Neuronal stem cell (in vitro differentiated cells): ENCODE measurements around the gene NTN1. TPM values are rescaled to one million over a fixed set of nuclear protein-coding genes. Genes with fewer than 3 reads are reported as not detected.

Source experiments
- DNase-seq: peaks from one replicate; pipeline ENCODE4 v3.0.0-alpha.2; 2013; ENCODE audit warnings: low spot score
- H2AFZ ChIP-seq: one replicate; pipeline ENCODE4 v1.6.1; 2013; ENCODE audit warnings: mild to moderate bottlenecking, low read length, inconsistent platforms
- H2AK5ac ChIP-seq: 2 replicates; pipeline ENCODE4 v1.6.1; 2013; ENCODE audit warnings: low read depth, mild to moderate bottlenecking, inconsistent platforms, low read length, moderate library complexity, mixed read lengths
- H2BK120ac ChIP-seq: 2 replicates; pipeline ENCODE4 v1.6.1; 2013; ENCODE audit warnings: low read depth, mild to moderate bottlenecking, inconsistent platforms, low read length, moderate library complexity, mixed read lengths
- H2BK12ac ChIP-seq: one replicate; pipeline ENCODE4 v1.6.1; 2013; ENCODE audit warnings: low read length, inconsistent platforms
- H2BK15ac ChIP-seq: 2 replicates; pipeline ENCODE4 v1.6.1; 2013; ENCODE audit warnings: mild to moderate bottlenecking, low read length, inconsistent platforms, mixed read lengths
- H2BK5ac ChIP-seq: one replicate; pipeline ENCODE4 v1.6.1; 2013; ENCODE audit warnings: inconsistent platforms, mild to moderate bottlenecking, low read length, moderate library complexity
- H3K14ac ChIP-seq: one replicate; pipeline ENCODE4 v1.6.1; 2013; ENCODE audit warnings: low read length, inconsistent platforms
- H3K18ac ChIP-seq: 2 replicates; pipeline ENCODE4 v1.6.1; 2013; ENCODE audit warnings: low read length, inconsistent platforms
- H3K23ac ChIP-seq: 2 replicates; pipeline ENCODE4 v1.6.1; 2013; ENCODE audit warnings: low read depth, mild to moderate bottlenecking, mixed read lengths, low read length, inconsistent platforms; ENCODE audit not compliant: poor library complexity
- H3K27ac ChIP-seq: replicated peaks from 3 replicates; pipeline ENCODE4 v1.5.1; 2013; ENCODE audit warnings: low read length, inconsistent platforms
- H3K27me3 ChIP-seq, 3 experiments: 2 replicates each; pipeline ENCODE4 v1.6.1; 2013; ENCODE audit warnings: low read length in 3 of 3, mild to moderate bottlenecking in 2 of 3, inconsistent platforms in 1 of 3, low read depth in 1 of 3, mixed read lengths in 1 of 3, moderate library complexity in 1 of 3; ENCODE audit not compliant: control insufficient read depth in 3 of 3, insufficient read depth in 3 of 3
- H3K36me3 ChIP-seq, 2 donors: replicated peaks in 1 of 2; 2 replicates each; pipeline ENCODE4 v1.6.1; 2013; ENCODE audit warnings: low read length in 2 of 2; ENCODE audit not compliant: control insufficient read depth in 2 of 2, insufficient read depth in 2 of 2
- H3K4ac ChIP-seq: 2 replicates; pipeline ENCODE4 v1.6.1; 2013; ENCODE audit warnings: inconsistent platforms, mild to moderate bottlenecking, low read length, moderate library complexity
- H3K4me1 ChIP-seq, 2 donors: 1 replicate in 1 of 2; 2 replicates in 1 of 2; pipeline ENCODE4 v1.6.1; 2013; ENCODE audit warnings: low read length in 2 of 2, low read depth in 1 of 2; ENCODE audit not compliant: control insufficient read depth in 2 of 2, insufficient read depth in 1 of 2
- H3K4me2 ChIP-seq: one replicate; pipeline ENCODE4 v1.6.1; 2013; ENCODE audit warnings: mild to moderate bottlenecking, low read length, inconsistent platforms; ENCODE audit not compliant: insufficient read depth, poor library complexity, severe bottlenecking
- H3K4me3 ChIP-seq, 2 donors: 2 replicates each; pipeline ENCODE4 v1.5.1; 2013; ENCODE audit warnings: low read length in 2 of 2, mild to moderate bottlenecking in 2 of 2, inconsistent platforms in 1 of 2, moderate library complexity in 1 of 2
- H3K79me1 ChIP-seq: one replicate; pipeline ENCODE4 v1.6.1; 2013; ENCODE audit warnings: low read depth, mild to moderate bottlenecking, inconsistent platforms, low read length, moderate library complexity
- H3K9ac ChIP-seq: one replicate; pipeline ENCODE4 v1.6.1; 2013; ENCODE audit warnings: mild to moderate bottlenecking, low read depth, low read length, inconsistent platforms; ENCODE audit not compliant: poor library complexity
- H3K9me3 ChIP-seq, 2 donors: replicated peaks in 1 of 2; 2 replicates each; pipeline versions ENCODE3 to v1.6.1; 2013; ENCODE audit warnings: low read length in 2 of 2, mild to moderate bottlenecking in 2 of 2, inconsistent platforms in 1 of 2, low read depth in 1 of 2, mixed read lengths in 1 of 2, moderate library complexity in 1 of 2; ENCODE audit not compliant: control insufficient read depth in 2 of 2, insufficient read depth in 1 of 2
- H4K8ac ChIP-seq: one replicate; pipeline ENCODE4 v1.6.1; 2013; ENCODE audit warnings: low read depth, mild to moderate bottlenecking, inconsistent platforms, low read length, moderate library complexity
- H4K91ac ChIP-seq: one replicate; pipeline ENCODE4 v1.6.1; 2013; ENCODE audit warnings: low read length, low read depth, mild to moderate bottlenecking, inconsistent platforms; ENCODE audit not compliant: poor library complexity
- WGBS, 2 donors: extraction: QIAGEN DNeasy Blood & Tissue Kit; methylation state at CpG; one replicate each; pipeline ENCODE4 v1.1.7; 2013; ENCODE audit warnings: missing lambda C conversion rate in 2 of 2, mixed read lengths in 1 of 2; ENCODE audit not compliant: insufficient read length in 2 of 2, insufficient replicate concordance in 1 of 2; ENCODE audit errors: extremely low coverage in 2 of 2; 5-methylcytosine and 5-hydroxymethylcytosine counted together
- small RNA-seq: library from polyadenylated mRNA; stranded (forward); fragments of <200 nt; extraction: miRNeasy Mini kit (QIAGEN cat#:217004); gene quantifications from one replicate; pipeline ENCODE3, GENCODE V24; 2013; ENCODE audit not compliant: insufficient read depth

NTN1 gene

GRCh38 chr17:9291912-9292560 lies 270.7 kb downstream of the NTN1 start:
- no CpG with 5 or more reads among the region's 8 CpGs for WGBS, 2 donors
- Histone ChIP-seq H3K9me3 (no peaks in the 10 kb centered on the region), H3K36me3 (no peaks in the 10 kb centered on the region), H3K23ac (no peak overlapping the region), H3K4me2 (no peak overlapping the region), H3K4ac (no peak overlapping the region), H3K79me1 (no peaks in the 10 kb centered on the region), H2BK120ac (no peak overlapping the region), H2BK15ac (no peak overlapping the region), H3K4me3 (no peak overlapping the region), H3K4me1 (no peaks in the 10 kb centered on the region), H4K8ac (no peak overlapping the region), H2BK12ac (no peak overlapping the region), H2BK5ac (no peak overlapping the region), H3K14ac (no peak overlapping the region), H2AFZ (no peak overlapping the region), H2AK5ac (no peak overlapping the region), H3K18ac (no peak overlapping the region), H4K91ac (no peak overlapping the region), H3K9ac (no peak overlapping the region), H3K27ac (no peak overlapping the region), H3K27me3 (no peaks in the 10 kb centered on the region)
- DNase-seq, result no peak

DNA sequence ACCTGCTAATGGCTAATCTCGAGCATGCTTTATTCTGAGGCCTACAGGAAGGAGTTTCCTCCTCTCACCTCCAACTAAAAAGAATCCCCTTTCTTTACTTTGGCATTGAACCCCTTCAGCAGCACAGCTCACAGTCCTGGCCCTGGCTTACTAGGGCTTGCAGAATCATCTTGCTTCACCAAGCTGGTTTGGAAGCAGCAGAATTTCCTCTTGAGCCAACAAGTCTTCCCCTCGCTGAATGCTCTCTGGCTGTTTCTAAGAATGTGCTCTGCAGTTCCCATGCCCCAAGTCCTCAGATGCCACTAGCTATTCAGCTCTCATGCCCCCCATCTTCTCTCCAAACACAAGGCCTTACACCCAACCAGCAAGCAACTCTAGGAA lies 271.2 kb downstream of the NTN1 start:
- no peak overlapping the region for H2AFZ ChIP-seq
- no peak overlapping the region for H4K91ac ChIP-seq
- H3K4me3 ChIP-seq, result no peak overlapping the region
- no peak overlapping the region for H3K4me2 ChIP-seq
- no peaks in the 10 kb centered on the region for H3K4me1 ChIP-seq
- H3K27ac ChIP-seq, result no peak overlapping the region
- no peaks in the 10 kb centered on the region for H3K27me3 ChIP-seq
- H3K18ac ChIP-seq, result no peak overlapping the region
- H3K23ac ChIP-seq, result no peak overlapping the region
- H2AK5ac ChIP-seq, result no peak overlapping the region
- H2BK5ac ChIP-seq, result no peak overlapping the region
- no peaks in the 10 kb centered on the region for H3K9me3 ChIP-seq
- no peak overlapping the region for H2BK12ac ChIP-seq
- no peaks in the 10 kb centered on the region for H3K79me1 ChIP-seq
- H2BK120ac ChIP-seq, result no peak overlapping the region
- WGBS, 2 donors, result no CpG with 5 or more reads among the region's 2 CpGs
- H3K9ac ChIP-seq, result no peak overlapping the region
- H2BK15ac ChIP-seq, result no peak overlapping the region
- DNase-seq, result no peak
- no peak overlapping the region for H3K14ac ChIP-seq
- no peak overlapping the region for H4K8ac ChIP-seq
- no peaks in the 10 kb centered on the region for H3K36me3 ChIP-seq
- H3K4ac ChIP-seq, result no peak overlapping the region

Small RNAs within 50 kb of the gene (small RNA-seq; reads per million reads assigned to genes)
- not detected for gene AC005695.3
